Activated naive CD8-positive, alpha-beta T cell treated with anti-CD3 and anti-CD28 coated beads, Interleukin-2, amount 50 U/mL, for 16 hours (primary cell): Measurements from ENCODE around the gene RBM18.

Experiments
- DNase-seq: peaks from one replicate; pipeline ENCODE4 v3.0.0-alpha.2; 2020; ENCODE audit warnings: low read depth, low spot score

Gene RBM18

GRCh38 chr9:122258886-122259415, 5.7 kb downstream of the RBM18 start:
- no peak for DNase-seq

GRCh38 chr9:122256206-122256605, 8.4 kb downstream of the RBM18 start:
- no peak for DNase-seq

- DNase-seq: no peak
These were observed 9.9 kb downstream of the RBM18 start for GRCh38 chr9:122254761-122255160.

- DNase-seq: no peak
These were observed 11.8 kb downstream of the RBM18 start for GRCh38 chr9:122252796-122253195.

- no peak for DNase-seq
These were observed 13.3 kb downstream of the RBM18 start for GRCh38 chr9:122251351-122251750.

GRCh38 chr9:122248448-122248865, 16.2 kb downstream of the RBM18 start:
- DNase-seq: no peak

- DNase-seq: no peak
These were observed 18.0 kb downstream of the RBM18 start for GRCh38 chr9:122246666-122247065.

GRCh38 chr9:122244349-122244748, 20.3 kb downstream of the RBM18 start:
- DNase-seq: no peak

- DNase-seq: no peak
These were observed 24.9 kb downstream of the RBM18 start for GRCh38 chr9:122239722-122240121.

GRCh38 chr9:122236681-122237080, 28.0 kb downstream of the RBM18 start:
- DNase-seq: no peak

GRCh38 chr9:122234022-122234748, 30.5 kb downstream of the RBM18 start:
- DNase-seq: no peak

- DNase-seq: no peak
These were observed 31.8 kb downstream of the RBM18 start for GRCh38 chr9:122232796-122233306.

- DNase-seq: no peak
These were observed 35.2 kb downstream of the RBM18 start for GRCh38 chr9:122229485-122229837.

GRCh38 chr9:122228568-122229484, 35.8 kb downstream of the RBM18 start, which contains the start of gene LHX6:
LHX6 (minus strand) TSS chr9:122228957; CDS start chr9:122228740, 217 bp downstream.
- DNase-seq: no peak

GRCh38 chr9:122228191-122228567, 36.5 kb downstream of the RBM18 start:
- DNase-seq: no peak

GRCh38 chr9:122227575-122227900, 37.1 kb downstream of the RBM18 start:
- no peak for DNase-seq

- DNase-seq: no peak
These were observed 37.7 kb downstream of the RBM18 start for GRCh38 chr9:122226758-122227574.

GRCh38 chr9:122226142-122226757, 38.4 kb downstream of the RBM18 start:
- DNase-seq: no peak

GRCh38 chr9:122225312-122226141, 39.1 kb downstream of the RBM18 start:
- no peak for DNase-seq

GRCh38 chr9:122223435-122223834, 41.2 kb downstream of the RBM18 start:
- no peak for DNase-seq
